OCI-LY7 (cell line): ENCODE data around the gene LUC7L.
"Not testable (repeated sequence)": the region's sequence is repeated elsewhere in the genome, so short reads cannot be mapped to it uniquely, and the experiment has no call there.

Source experiments
- EZH2phosphoT487 ChIP-seq: fragments of 200-600 bp; sonication (generic); IDR thresholded peaks from 2 replicates; pipeline ENCODE4 v1.6.1; 2018; ENCODE audit warnings: low read depth, borderline replicate concordance, mild to moderate bottlenecking, mixed run types, antibody characterized with exemption, low read length, moderate library complexity, mixed read lengths
- TF ChIP-seq, protein P1 (sequence below): fragments of 200-600 bp; sonication (generic); conservative IDR thresholded peaks from 2 replicates; pipeline ENCODE4 v1.5.1; 2014; ENCODE audit warnings: mild to moderate bottlenecking, antibody characterized with exemption, low read length, moderate library complexity, mixed read lengths

DNA sequence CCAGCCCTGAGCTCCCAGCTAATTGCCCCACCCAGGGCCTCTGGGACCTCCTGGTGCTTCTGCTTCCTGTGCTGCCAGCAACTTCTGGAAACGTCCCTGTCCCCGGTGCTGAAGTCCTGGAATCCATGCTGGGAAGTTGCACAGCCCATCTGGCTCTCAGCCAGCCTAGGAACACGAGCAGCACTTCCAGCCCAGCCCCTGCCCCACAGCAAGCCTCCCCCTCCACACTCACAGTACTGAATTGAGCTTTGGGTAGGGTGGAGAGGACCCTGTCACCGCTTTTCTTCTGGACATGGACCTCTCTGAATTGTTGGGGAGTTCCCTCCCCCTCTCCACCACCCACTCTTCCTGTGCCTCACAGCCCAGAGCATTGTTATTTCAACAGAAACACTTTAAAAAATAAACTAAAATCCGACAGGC, 59.2 kb downstream of the LUC7L start:
- TF ChIP-seq, protein P1, sequence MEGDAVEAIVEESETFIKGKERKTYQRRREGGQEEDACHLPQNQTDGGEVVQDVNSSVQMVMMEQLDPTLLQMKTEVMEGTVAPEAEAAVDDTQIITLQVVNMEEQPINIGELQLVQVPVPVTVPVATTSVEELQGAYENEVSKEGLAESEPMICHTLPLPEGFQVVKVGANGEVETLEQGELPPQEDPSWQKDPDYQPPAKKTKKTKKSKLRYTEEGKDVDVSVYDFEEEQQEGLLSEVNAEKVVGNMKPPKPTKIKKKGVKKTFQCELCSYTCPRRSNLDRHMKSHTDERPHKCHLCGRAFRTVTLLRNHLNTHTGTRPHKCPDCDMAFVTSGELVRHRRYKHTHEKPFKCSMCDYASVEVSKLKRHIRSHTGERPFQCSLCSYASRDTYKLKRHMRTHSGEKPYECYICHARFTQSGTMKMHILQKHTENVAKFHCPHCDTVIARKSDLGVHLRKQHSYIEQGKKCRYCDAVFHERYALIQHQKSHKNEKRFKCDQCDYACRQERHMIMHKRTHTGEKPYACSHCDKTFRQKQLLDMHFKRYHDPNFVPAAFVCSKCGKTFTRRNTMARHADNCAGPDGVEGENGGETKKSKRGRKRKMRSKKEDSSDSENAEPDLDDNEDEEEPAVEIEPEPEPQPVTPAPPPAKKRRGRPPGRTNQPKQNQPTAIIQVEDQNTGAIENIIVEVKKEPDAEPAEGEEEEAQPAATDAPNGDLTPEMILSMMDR: not testable (repeated sequence)
- TF ChIP-seq EZH2phosphoT487: not testable (repeated sequence)
